Natural killer cell (primary cell): ENCODE data around the gene IRX2. TPM values are rescaled to one million over a fixed set of nuclear protein-coding genes. Genes with fewer than 3 reads are reported as not detected.

Experiments used
- ATAC-seq, 3 donors: fragments of 150-1000 bp in 2 of 3; fragments of 200-7000 bp in 1 of 3; cut with Tn5 transposase; 1 replicate in 1 of 3; 2 replicates in 2 of 3; pipeline ENCODE4 v1.10.0; 2021; ENCODE audit warnings: mild to moderate bottlenecking in 2 of 3, moderate library complexity in 2 of 3
- DNase-seq, 2 donors: peaks; one replicate each; pipeline versions ENCODE4 v3.0.0 to v3.0.0-alpha.2; 2013 to 2021; ENCODE audit warnings: mixed read lengths in 1 of 2
- H3K27ac ChIP-seq: one replicate; pipeline ENCODE4 v1.5.1; 2013; ENCODE audit warnings: mild to moderate bottlenecking, low read length
- H3K27me3 ChIP-seq: one replicate; pipeline ENCODE4 v1.6.1; 2013; ENCODE audit warnings: low read length; ENCODE audit not compliant: control insufficient read depth, insufficient read depth
- H3K36me3 ChIP-seq: one replicate; pipeline ENCODE4 v1.6.1; 2013; ENCODE audit warnings: low read length; ENCODE audit not compliant: control insufficient read depth, insufficient read depth
- H3K4me1 ChIP-seq: one replicate; pipeline ENCODE4 v1.6.1; 2013; ENCODE audit warnings: low read length; ENCODE audit not compliant: control insufficient read depth, insufficient read depth
- H3K4me3 ChIP-seq: one replicate; pipeline ENCODE4 v1.5.1; 2013; ENCODE audit warnings: low read length
- H3K9me3 ChIP-seq: one replicate; pipeline ENCODE4 v1.6.1; 2013; ENCODE audit warnings: low read length; ENCODE audit not compliant: control insufficient read depth, insufficient read depth
- H3K27ac Mint-ChIP-seq, 2 donors: one replicate each; pipeline ENCODE4 v1.8.0; 2022; ENCODE audit warnings: mild to moderate bottlenecking in 2 of 2, mixed read lengths in 2 of 2, moderate library complexity in 1 of 2
- H3K27me3 Mint-ChIP-seq, 2 donors: one replicate each; pipeline ENCODE4 v1.8.0; 2022; ENCODE audit warnings: low read depth in 2 of 2, mixed read lengths in 2 of 2
- H3K36me3 Mint-ChIP-seq: one replicate; pipeline ENCODE4 v1.8.0; 2022; ENCODE audit warnings: mixed read lengths
- H3K4me1 Mint-ChIP-seq, 2 donors: one replicate each; pipeline ENCODE4 v1.8.0; 2022; ENCODE audit warnings: mixed read lengths in 2 of 2
- H3K4me3 Mint-ChIP-seq: one replicate; pipeline ENCODE4 v1.8.0; 2022; ENCODE audit warnings: mild to moderate bottlenecking, moderate library complexity, mixed read lengths
- H3K9me3 Mint-ChIP-seq, 2 donors: one replicate each; pipeline ENCODE4 v1.8.0; 2022; ENCODE audit warnings: mixed read lengths in 2 of 2
- WGBS: methylation state at CpG from one replicate; pipeline ENCODE4 v1.1.7; 2013; ENCODE audit warnings: missing lambda C conversion rate; ENCODE audit not compliant: insufficient coverage; 5-methylcytosine and 5-hydroxymethylcytosine counted together
- intact Hi-C: fragments of 100-400 bp; cut with micrococcal nuclease; formaldehyde crosslinking; loops from one replicate; pipeline ENCODE4 v1.14.2; 2022
- total RNA-seq, 4 donors: library from RNA; stranded (reverse); fragments of 120-200 nt in 1 of 4; gene quantifications; one replicate each; pipeline versions ENCODE4 v1.2.3 to v1.2.4, GENCODE V29; 2013 to 2022
- TF ChIP-seq, protein P1 (sequence below): fragments of 200-600 bp; IDR thresholded peaks from one replicate; pipeline ENCODE4 v1.8.0; 2022; ENCODE audit warnings: antibody characterized with exemption

The IRX2 gene
- total RNA-seq, 3 donors from 2014 or later (not counting 1 experiment from before 2014, with no cell fraction given), result not detected

DNA sequence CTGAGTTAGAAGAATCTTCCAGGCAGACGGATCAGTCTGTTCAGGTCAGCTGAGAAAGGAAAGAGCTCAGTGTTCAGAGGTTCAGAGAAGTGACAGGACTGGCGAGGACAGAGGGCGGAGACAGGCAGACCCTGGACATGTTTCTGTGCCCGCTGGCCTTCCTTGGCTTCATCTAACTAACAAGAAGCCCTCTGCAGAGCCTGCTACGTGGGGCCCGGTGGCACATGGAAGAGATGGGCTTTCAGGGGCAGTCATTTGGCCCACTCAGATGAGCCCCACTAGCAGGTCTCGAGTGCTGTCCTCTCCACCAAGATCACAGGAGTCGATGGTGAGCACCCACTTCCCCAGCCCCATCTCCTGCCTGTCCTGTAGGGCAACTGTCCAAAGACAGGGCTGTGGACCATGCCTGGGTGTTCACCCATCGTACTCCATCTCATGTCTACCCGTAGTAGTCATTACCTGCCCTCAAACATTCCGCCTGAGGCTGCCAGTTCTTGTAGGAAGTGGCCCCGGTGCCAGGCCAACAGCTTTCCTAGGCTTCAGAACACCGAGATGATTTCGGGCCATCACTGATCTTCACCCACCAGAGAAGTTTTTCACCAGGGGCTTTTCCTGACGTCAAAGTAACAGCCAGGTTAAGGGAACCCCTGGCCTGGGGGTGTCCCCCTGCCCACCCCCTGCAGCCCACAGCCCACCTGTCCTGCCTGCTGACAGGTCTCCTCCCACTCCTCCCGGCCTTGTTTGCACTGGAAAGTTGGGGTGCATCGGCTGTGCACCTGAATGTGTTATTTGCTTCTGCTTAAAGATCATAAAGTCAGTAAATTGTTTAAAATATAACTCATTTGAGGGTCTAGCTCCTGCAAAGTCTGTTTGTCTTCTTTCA lies 14.0 kb downstream of the IRX2 start:
- no peak for DNase-seq
- Mint-ChIP-seq H3K4me1 (no peaks in the 10 kb centered on the region), H3K36me3 (no peaks in the 10 kb centered on the region), H3K27me3 (peaks cover 32 to 43% of the 10 kb centered on the region in 2 donors), H3K4me3 (no peak overlapping the region), H3K27ac (no peak overlapping the region), H3K9me3 (no peaks in the 10 kb centered on the region)
- no peak overlapping the region for H3K27ac ChIP-seq
- no peak overlapping the region for H3K4me3 ChIP-seq
- H3K9me3 ChIP-seq, result no peaks in the 10 kb centered on the region
- no peak for ATAC-seq
- 75% methylated on average over 16 of the region's 17 CpGs for WGBS
- peaks cover 22% of the 10 kb centered on the region for H3K27me3 ChIP-seq
- intact Hi-C loops, result no loop called here
- no peaks in the 10 kb centered on the region for H3K36me3 ChIP-seq
- TF ChIP-seq, protein P1, sequence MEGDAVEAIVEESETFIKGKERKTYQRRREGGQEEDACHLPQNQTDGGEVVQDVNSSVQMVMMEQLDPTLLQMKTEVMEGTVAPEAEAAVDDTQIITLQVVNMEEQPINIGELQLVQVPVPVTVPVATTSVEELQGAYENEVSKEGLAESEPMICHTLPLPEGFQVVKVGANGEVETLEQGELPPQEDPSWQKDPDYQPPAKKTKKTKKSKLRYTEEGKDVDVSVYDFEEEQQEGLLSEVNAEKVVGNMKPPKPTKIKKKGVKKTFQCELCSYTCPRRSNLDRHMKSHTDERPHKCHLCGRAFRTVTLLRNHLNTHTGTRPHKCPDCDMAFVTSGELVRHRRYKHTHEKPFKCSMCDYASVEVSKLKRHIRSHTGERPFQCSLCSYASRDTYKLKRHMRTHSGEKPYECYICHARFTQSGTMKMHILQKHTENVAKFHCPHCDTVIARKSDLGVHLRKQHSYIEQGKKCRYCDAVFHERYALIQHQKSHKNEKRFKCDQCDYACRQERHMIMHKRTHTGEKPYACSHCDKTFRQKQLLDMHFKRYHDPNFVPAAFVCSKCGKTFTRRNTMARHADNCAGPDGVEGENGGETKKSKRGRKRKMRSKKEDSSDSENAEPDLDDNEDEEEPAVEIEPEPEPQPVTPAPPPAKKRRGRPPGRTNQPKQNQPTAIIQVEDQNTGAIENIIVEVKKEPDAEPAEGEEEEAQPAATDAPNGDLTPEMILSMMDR, result no peak
- no peaks in the 10 kb centered on the region for H3K4me1 ChIP-seq

DNA sequence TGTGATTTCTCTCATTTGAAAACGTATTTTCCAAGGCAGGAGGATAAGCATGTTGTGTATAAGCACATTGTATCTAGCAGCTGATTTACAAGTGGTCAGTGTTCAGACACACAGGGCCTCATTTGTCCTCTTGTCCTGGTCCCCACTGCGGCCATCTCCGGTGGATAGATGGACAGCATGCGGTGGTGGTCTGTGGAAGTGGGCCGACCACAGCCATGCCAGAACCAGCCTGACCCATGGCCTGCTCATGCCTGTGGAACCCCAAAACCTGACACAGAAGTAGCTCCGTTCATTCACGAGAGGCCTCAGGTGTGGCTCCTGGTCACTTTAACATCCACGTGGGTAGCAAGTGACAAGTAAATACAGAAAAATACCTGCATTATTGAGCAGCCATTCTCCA lies 14.6 kb downstream of the IRX2 start:
- Histone ChIP-seq H3K27me3 (peaks cover 17% of the 10 kb centered on the region), H3K4me1 (no peaks in the 10 kb centered on the region), H3K27ac (no peak overlapping the region), H3K4me3 (no peak overlapping the region), H3K36me3 (no peaks in the 10 kb centered on the region), H3K9me3 (no peaks in the 10 kb centered on the region)
- intact Hi-C loops, result no loop called here
- no peaks in the 10 kb centered on the region for H3K9me3 Mint-ChIP-seq
- no peak overlapping the region for H3K4me3 Mint-ChIP-seq
- ATAC-seq (no peak), DNase-seq (no peak)
- peaks cover 28 to 37% of the 10 kb centered on the region in 2 donors for H3K27me3 Mint-ChIP-seq
- 78% methylated on average over 8 of the region's 8 CpGs for WGBS
- TF ChIP-seq, protein P1, result no peak
- H3K36me3 Mint-ChIP-seq, result no peaks in the 10 kb centered on the region
- no peak overlapping the region for H3K27ac Mint-ChIP-seq
- no peaks in the 10 kb centered on the region for H3K4me1 Mint-ChIP-seq

GRCh38 chr5:2735996-2736395 lies 15.5 kb downstream of the IRX2 start:
- no peak overlapping the region for H3K4me3 Mint-ChIP-seq
- Histone ChIP-seq H3K27me3 (peaks cover 10% of the 10 kb centered on the region), H3K36me3 (no peaks in the 10 kb centered on the region), H3K4me1 (no peaks in the 10 kb centered on the region), H3K4me3 (no peak overlapping the region), H3K9me3 (no peaks in the 10 kb centered on the region), H3K27ac (no peak overlapping the region)
- peaks cover 19 to 29% of the 10 kb centered on the region in 2 donors for H3K27me3 Mint-ChIP-seq
- no peaks in the 10 kb centered on the region for H3K4me1 Mint-ChIP-seq
- WGBS, result 20% methylated on average over 1 of the region's 3 CpGs
- H3K9me3 Mint-ChIP-seq, result no peaks in the 10 kb centered on the region
- intact Hi-C loops, result no loop called here
- ATAC-seq (no peak), DNase-seq (no peak)
- H3K36me3 Mint-ChIP-seq, result no peaks in the 10 kb centered on the region
- H3K27ac Mint-ChIP-seq, result no peak overlapping the region
- TF ChIP-seq, protein P1, result no peak
